ENCODE results near the gene CDH4. TPM values are rescaled to one million over a fixed set of nuclear protein-coding genes. Genes with fewer than 3 reads are reported as not detected.

CDH4 gene
- total and polyA plus RNA-seq, 9 donors = 0.12 to 4.4 (median 0.36) TPM

DNA sequence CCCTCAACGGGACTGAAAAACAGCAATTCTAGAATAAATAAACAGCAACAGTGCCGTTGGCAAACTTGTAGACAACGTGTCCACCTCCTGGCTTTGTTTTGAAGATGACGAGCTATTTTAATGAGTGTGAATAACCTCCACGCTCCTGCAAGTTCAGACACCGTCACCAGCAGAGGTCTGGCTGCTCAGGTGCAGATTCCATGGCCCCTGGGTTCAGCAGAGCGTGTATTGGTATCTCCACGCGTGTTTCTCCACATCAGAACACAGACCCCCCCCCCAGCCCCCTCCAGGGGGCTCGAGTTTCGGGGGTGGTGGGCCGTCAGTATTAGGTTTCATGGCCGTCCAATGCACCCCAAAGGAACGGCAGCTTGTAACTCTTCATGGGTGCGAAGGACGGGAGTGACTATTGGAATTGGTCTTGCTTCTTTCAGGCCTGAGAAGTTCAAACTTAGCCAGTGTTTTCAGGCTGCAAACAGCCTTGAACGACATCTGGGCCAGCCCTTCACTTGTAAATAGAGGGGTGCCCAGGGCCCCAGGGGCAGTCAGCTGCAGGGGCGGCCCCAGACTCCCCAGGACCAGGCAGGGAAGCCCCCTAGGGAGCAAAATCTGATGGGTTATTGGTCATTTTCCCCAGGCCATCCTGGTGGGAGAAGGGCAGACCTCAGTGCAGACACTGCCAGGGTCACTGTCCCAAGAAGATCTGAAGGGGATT, 505.1 kb downstream of the CDH4 start:
- TF ChIP-seq, protein P1, sequence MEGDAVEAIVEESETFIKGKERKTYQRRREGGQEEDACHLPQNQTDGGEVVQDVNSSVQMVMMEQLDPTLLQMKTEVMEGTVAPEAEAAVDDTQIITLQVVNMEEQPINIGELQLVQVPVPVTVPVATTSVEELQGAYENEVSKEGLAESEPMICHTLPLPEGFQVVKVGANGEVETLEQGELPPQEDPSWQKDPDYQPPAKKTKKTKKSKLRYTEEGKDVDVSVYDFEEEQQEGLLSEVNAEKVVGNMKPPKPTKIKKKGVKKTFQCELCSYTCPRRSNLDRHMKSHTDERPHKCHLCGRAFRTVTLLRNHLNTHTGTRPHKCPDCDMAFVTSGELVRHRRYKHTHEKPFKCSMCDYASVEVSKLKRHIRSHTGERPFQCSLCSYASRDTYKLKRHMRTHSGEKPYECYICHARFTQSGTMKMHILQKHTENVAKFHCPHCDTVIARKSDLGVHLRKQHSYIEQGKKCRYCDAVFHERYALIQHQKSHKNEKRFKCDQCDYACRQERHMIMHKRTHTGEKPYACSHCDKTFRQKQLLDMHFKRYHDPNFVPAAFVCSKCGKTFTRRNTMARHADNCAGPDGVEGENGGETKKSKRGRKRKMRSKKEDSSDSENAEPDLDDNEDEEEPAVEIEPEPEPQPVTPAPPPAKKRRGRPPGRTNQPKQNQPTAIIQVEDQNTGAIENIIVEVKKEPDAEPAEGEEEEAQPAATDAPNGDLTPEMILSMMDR (IDR thresholded peaks at IDR 0.05) = no peak
- TF ChIP-seq EP300 (IDR thresholded peaks at IDR 0.05) = no peak
- no peak for TF ChIP-seq POLR2A (IDR thresholded peaks at IDR 0.05)
- H3K9me3 ChIP-seq = no peaks in the 10 kb centered on the region
- no peaks in the 10 kb centered on the region for H3K36me3 ChIP-seq
- 61 to 76% (median 62%) methylated on average over 18 of the region's 18 CpGs for WGBS, 3 donors
- no peak overlapping the region for H3K4me3 ChIP-seq
- intact Hi-C loops (cut with DNase I) = no loop called here
- H3K4me1 ChIP-seq (ENCODE audit: insufficient read depth) = no peaks in the 10 kb centered on the region
- H3K27me3 ChIP-seq = no peaks in the 10 kb centered on the region
- no peak overlapping the region for H3K27ac ChIP-seq
- DNase-seq = no peak

DNA sequence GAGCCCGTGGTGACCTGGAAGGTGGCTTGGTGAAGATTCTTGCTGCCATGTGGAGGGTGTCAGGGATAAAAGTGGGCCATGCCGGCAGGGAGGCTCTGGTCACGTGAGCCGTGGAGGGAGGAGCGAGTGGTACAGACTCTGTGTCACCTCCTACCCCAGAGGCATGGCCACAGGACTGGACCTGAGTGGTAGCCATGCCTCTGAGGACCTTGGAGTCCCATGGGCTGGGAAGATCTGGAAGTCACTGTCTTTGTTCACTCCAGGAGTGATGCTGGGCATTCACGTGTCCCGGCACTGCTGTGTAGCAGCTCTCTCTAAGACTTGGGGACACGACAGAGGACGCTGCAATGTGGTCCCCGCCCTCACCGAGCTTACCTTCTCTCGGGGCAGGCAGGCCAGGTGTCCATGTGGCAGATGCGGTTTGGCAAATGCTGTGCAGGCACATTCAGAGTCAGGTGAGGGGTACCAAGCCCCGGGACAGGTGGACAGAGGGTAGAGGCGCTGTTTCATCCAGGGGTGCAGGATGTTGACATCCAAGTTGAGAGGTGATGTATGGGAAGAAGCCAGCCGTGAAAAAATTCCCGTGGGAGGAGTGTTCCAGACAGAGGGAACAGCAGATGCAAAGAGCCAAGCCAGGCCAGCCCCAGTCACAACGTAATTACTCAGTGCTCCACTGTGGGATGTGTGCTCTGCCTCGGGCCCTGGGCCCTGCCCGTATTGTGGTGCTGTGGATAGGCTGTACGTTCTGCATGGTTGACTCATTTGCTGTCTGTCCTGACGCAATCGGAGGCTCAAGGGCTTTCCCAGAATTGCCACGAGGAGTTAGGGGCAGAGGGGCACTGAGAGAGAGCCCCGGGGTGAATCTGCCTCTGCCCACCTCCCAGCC, 505.9 kb downstream of the CDH4 start:
- intact Hi-C loops (cut with DNase I) = no loop called here
- WGBS, 3 donors = 78 to 81% (median 79%) methylated on average over 25 of the region's 25 CpGs

DNA sequence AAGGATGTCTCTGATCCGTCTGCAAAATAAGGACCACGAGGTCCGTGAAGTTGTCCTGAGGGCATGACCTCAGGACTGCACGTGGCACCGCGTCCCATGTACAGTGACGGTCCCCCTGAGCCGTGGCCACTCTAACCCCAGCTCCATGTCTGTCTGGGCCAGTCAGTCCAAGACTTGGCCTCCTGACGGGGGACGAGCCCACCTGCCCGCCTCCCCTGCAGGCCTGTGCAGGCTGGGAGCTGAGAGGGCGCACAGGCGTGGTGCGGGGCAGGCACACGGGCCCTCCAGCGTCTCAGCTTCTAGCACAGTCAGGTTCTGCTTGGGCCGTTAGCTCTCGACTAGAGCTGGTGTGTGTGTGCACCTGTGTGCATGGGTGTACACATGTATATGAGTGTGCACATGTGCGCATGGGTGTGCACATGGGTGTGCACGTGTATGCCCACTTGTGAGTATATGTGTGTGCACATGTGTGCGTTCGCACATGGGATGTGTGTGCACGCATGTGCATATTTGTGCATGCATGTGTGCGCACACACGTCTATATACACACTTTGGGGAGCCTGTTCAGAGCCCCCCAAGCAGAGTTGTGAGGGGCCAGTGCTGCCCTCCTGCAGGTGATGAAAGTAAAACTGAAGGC, 506.6 kb downstream of the CDH4 start:
- Histone ChIP-seq H3K4me3 (no peak overlapping the region), H3K27ac (no peak overlapping the region), H3K9me3 (no peaks in the 10 kb centered on the region), H3K27me3 (no peaks in the 10 kb centered on the region), H3K4me1 (ENCODE audit: insufficient read depth) (no peaks in the 10 kb centered on the region), H3K36me3 (no peaks in the 10 kb centered on the region)
- no peak for DNase-seq
- TF ChIP-seq POLR2A (IDR thresholded peaks at IDR 0.05) (no peak), EP300 (IDR thresholded peaks at IDR 0.05) (no peak)
- TF ChIP-seq, protein P1 (IDR thresholded peaks at IDR 0.05) = no peak
- WGBS, 3 donors = 81 to 87% (median 83%) methylated on average over 25 of the region's 25 CpGs
- intact Hi-C loops (cut with DNase I) = no loop called here

More for the DNA sequence above, 505.9 kb downstream of the CDH4 start:
- Histone ChIP-seq H3K4me1 (ENCODE audit: insufficient read depth) (no peaks in the 10 kb centered on the region), H3K4me3 (no peak overlapping the region), H3K27ac (no peak overlapping the region), H3K9me3 (no peaks in the 10 kb centered on the region), H3K36me3 (no peaks in the 10 kb centered on the region), H3K27me3 (no peaks in the 10 kb centered on the region)
- no peak for TF ChIP-seq POLR2A (IDR thresholded peaks at IDR 0.05)
- TF ChIP-seq, protein P1 (IDR thresholded peaks at IDR 0.05) = no peak
- TF ChIP-seq EP300 (IDR thresholded peaks at IDR 0.05) = no peak
- no peak for DNase-seq

DNA sequence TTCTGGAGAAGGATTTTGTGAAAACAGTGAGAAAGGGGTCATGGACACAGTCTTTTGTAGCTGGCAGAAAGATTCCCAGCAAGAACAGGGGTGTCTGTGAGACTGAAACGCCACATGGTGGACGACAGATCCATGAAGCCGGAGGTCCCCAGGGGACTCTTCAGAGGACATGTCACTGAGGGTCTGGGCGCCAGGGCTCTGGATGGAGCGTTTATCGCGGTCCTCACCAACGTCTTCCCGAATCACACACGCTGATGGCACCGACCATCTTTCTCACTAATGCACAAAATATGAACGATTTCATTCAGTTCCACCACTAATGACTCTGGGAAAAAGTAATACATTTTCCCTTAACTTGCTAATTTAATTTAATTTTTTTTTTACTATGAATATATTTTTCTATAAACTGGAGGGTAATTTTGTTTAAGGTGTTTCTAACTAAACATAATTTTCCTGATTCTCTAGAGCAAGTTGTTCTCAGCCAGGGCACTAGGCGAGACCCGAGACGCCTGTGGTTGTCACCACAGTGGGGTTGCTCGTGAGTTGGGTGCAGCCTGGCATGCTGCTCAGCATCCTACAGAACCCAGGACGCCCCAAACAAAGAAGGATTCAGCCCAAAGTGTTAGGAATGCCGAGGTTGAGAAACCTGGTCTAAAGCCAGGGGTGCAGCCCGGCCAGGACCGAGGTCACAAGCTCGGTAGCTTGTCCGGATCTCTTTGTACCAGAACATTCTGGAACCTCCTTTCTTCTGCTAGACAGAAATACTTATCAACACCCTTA, 507.4 kb downstream of the CDH4 start:
- intact Hi-C loops (cut with DNase I) = no loop called here
- DNase-seq = no peak
- no peaks in the 10 kb centered on the region for H3K27me3 ChIP-seq
- TF ChIP-seq EP300 (IDR thresholded peaks at IDR 0.05) (no peak), POLR2A (IDR thresholded peaks at IDR 0.05) (no peak)
- TF ChIP-seq, protein P1 (IDR thresholded peaks at IDR 0.05) = no peak
- no peaks in the 10 kb centered on the region for H3K36me3 ChIP-seq
- H3K4me1 ChIP-seq (ENCODE audit: insufficient read depth) = no peaks in the 10 kb centered on the region
- no peak overlapping the region for H3K27ac ChIP-seq
- no peak overlapping the region for H3K4me3 ChIP-seq
- WGBS, 3 donors = 61 to 80% (median 72%) methylated on average over 22 of the region's 22 CpGs
- no peaks in the 10 kb centered on the region for H3K9me3 ChIP-seq

Data from ovary (tissue), 9 donors.